ENCODE results near the gene GPC5.
"Not testable (repeated sequence)": the region's sequence is repeated elsewhere in the genome, so short reads cannot be mapped to it uniquely, and the experiment has no call there.

GPC5 gene

DNA sequence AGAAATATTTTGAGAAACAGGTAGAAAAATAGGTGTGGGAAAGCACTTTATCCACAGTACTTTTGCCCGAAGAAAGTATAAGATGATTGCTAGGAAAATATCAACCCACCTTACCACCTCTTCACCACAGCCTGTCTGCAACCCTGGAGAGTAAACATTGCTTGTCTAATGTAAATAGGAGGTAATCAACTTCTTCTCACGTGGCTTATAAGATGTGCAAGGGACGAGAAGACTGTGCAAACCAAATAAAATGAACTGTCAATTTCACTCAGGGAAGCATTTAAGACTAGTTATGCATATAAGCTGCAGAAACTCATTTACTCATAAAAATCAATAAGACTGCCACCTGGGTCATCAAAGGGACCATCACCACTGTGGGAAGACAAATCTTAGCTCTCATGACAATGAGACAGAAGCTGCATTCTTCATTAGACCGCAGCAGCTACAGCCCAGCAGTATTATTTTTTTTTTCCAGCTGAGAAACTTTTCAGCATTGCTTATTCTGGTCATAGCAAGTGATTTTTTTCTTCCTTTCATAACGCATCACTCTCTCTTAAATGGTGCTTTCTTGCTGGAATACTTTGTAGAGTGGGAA lies 1020.5 kb downstream of the GPC5 start:
- no peak for DNase-seq

DNA sequence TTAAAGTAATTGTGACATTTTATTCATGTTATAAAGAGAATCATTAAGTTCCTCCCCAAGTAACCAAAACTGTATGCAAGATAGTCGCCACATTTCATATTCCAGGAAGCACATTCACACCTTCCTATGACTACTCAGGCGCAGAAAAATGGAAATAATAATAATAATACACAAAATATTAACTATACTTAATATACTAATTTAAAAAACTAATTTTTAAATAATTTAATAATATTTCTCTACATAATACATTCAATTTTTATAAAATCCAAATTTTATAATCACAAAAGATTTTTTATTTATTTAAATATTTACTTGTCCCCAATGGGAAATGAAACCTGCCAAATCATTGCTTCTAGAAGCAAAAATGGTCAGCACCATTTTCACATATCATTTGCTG lies 1030.8 kb downstream of the GPC5 start:
- no peak for DNase-seq

DNA sequence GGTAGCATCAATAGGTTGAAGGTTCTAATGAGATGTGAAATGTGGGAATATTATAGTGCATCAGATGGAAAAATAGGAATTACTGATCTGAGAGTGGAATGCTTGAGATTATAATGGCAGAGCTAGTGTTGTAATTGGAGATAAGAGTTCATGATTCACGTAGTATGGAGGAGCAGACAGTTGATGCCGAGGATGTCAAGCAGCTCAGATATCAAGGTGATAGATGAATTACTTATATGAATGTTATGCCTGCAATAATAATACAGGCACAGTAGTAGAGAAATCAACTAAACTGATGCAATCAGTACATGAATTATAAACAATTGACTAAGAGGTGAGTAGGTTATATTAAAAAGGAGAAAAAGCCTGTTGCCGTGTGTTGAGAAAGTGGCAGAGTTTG lies 1035.0 kb downstream of the GPC5 start:
- no peak for DNase-seq

DNA sequence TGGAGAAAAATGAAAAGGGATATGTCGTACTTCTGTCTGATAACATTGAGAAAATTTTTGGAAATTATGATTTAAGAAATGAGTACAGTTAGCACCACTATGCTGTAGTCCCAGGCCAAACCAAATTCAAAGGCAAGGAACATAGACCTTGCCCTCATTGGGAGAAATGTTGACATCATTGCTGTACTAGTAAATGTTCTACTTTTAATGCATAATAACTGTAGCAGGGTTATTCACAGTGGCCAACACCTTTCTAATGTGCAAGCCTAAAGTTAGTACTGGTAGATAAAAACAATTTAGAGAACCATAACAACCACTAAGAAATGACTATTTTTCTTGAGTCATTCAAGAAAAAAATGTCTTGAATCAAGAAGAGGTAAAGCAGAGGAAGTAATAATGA lies 1035.5 kb downstream of the GPC5 start:
- no peak for DNase-seq

DNA sequence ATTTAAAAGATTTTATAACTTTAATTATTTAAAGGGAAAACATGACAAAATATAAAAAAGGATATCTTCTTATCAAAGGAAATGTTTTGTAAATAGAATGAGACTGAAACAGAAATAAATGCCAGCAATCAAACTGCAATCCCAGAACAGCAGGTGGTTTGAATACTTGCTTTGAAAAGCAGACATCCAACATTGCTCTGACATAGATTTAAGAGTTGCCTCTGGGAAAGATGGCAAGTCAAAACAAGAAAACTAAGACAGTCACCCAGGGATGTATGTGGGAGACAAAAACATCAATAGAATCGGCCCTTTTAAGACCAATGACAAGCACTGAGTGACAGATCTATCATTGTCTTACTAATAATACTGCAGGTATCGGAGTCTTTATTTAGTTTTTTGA lies 1038.5 kb downstream of the GPC5 start:
- DNase-seq = no peak

DNA sequence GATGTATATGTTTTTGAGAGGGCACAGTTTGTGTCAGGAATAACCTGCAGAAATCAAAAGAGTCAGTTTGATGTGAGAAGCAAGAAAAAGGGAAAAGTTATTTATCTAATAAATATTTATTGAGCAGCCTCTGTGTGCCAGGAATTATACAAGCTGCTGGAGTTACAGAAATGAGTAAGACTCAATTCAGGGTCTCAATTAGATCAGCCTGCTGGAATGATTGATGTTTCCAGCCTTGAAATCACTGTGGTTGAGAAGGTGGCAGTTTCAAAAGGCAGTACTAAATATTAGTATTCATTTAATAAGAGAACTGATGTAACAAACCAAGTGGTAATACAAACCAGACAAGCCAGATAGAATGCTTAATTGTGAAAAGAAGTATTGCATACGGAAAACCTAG lies 1045.8 kb downstream of the GPC5 start:
- no peak for DNase-seq

DNA sequence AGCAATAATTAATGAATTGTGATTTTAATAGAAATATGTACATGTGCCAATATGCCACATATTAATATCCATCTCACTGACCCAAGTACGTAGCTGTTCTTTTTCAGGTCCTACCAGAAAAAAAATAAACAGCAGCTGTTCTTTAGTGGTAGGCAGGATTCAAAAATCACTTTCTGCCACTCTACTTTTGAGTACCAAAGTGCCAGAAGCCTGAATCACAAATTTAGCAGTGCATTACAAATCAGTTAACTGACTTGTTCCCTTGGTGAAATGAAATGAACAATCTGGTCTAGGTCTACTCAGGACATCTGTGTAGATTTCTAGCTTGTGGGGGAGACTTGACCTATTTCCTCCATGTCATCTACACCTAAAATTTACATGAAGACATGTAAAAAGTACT lies 1052.6 kb downstream of the GPC5 start:
- DNase-seq = no peak

DNA sequence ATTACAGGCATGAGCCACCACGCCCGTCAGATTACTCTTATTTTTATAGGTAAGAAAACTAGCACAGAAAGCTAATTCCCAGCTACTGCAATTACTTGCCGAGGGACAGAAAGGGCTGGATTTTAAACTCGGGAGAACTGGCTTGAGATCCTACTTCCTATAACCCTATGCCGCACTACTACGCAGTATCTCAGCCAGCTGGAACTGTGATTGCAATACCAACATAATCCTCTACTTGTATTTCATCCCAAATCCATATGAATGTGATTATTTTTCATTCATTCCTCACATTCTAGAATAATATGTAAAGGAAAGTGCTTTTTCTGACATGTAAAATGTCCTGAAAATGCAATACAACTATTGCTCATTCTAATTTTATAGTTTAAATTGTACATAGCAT lies 1054.4 kb downstream of the GPC5 start:
- no peak for DNase-seq

DNA sequence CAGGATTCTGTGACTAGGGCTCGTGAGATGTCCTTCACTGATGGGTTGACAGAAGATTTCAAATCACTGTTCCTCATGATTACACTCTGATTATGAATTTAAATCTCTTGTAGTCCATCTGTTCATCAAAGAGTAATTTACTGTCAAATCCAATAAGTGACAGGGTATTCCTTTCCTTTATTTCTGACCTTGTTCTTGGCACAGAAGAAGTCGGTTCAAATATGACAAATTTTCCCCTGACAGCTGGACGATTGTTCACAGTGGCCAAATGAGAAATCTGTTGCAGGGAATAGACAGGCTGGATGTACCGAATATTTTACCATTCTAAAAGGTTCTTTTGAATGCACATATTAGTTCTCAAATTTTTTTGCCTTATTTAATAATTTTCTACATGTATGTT lies 1060.9 kb downstream of the GPC5 start:
- DNase-seq = no peak

DNA sequence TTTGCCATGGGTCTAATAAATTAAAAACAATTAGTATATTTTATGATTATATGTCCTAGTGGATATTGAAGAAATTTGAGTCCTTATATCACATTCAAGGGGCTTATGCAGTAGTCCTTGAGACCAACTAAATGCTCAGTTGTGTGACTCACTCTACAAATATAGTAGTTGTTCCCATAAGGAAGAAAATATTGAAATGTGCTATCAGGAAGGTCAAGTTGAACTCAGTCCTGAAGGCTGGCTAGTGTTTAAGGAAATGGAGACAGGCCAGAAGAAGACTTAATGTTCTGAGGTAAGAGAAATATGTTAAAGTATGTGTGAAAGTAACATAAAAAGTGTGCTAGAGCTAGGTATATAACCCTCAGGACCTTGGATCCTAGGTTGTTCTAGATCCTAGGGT lies 1062.1 kb downstream of the GPC5 start:
- DNase-seq = no peak

DNA sequence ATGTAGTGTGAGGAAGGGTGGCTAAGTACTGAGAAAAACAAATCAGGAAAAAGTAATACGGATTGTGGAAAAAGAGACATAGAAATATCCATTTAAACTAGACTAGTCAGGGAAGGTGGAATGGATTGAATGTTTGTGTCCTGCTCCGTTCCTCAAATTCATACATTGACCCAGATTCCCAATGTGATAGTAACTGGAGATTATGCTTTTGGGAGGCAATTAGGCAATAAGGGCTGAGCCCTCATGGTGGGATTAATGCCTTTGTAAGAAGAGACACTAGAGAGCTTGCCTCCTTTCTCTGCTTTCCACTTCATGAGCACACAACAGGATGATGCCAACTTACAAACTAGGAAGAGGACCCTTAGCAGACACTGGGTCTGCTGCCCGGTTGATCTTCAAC lies 1063.0 kb downstream of the GPC5 start:
- DNase-seq = no peak

DNA sequence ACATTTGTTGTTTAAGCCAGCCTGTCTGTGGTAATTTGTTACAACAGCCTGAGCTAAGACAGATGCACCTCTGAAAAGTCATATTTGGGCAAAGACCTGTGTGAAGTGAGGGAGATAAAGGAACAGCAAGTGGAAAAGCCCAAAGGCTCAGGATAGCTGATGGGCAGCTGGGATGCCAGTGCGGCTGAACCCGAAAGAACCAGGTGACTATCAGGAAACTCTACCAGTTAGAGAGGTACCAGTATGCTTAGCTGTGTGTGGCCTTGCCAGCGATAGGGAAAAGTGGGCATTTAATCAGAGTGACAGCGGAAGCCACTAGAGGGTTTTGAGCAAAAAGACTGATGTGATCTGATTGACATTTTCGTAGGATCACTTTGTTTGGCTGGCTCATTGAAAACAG lies 1063.4 kb downstream of the GPC5 start:
- no peak for DNase-seq

DNA sequence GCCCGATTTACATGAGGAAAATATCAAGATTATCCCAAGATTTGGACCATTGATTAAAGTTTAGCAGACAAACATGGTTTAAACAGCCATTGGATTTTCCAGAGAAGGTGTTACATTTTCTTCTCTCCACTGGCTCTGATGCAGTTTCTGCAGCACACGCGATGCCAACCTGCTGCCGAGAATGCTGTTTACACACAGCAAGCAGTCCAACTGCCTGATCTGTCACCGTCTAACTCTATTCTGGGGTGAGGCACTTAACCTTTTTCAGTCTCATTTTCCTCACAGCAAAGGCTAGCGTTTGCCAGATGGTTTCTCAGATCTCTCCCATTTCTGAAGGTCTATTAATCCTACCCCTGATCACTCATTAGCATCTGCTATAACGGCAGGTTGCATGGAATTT lies 1064.7 kb downstream of the GPC5 start:
- no peak for DNase-seq

DNA sequence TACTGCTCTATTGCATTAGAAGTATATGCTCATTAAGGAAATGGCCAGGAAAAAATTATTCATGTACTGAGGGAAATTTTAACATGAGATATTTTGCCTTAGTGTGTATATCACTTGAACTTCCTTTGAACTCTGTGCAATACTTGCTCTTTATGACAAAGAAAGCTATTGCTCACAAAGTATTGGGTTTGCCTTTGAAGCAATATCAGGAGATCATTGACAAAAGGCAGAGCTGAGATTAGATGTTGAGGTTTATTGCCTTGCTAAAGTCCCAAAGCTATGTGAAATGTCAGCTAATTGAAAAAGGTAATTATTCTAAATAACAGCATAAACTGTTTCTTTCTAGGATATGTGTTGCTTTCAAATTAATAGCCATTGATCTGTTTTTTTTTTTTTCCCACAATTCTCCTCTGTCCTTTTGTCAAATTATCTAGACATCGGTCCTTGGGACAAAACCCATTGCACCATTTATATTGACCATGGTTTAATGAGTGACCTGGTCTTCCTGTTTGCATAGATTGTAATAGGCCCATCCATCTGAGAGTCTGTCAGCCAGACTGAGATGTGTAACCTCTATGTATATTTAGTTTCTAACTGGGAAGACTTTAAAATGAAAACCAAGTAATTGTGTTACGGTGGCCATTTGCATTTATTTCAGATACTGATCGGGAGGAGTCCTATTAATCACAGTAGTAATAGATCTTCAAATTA lies 1075.5 kb downstream of the GPC5 start:
- DNase-seq = no peak

DNA sequence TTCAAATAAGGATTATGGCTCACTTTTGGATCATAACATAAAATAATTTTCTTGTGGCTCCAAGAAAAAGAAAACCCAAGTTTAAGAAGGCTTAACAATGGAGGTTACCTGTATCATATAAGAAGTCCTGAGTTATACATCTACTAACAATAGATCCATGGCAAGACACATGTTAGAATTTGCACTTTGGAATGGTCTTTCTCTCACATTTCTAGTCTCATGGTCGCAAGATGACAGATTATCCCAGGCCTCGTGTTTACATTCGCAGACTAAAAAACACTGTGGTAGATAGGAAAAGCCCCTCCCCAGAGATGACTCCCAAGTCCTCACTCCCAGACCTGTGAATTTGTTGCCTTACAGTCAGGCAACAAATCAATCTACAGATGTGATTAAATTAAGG lies 1082.0 kb downstream of the GPC5 start:
- no peak for DNase-seq

DNA sequence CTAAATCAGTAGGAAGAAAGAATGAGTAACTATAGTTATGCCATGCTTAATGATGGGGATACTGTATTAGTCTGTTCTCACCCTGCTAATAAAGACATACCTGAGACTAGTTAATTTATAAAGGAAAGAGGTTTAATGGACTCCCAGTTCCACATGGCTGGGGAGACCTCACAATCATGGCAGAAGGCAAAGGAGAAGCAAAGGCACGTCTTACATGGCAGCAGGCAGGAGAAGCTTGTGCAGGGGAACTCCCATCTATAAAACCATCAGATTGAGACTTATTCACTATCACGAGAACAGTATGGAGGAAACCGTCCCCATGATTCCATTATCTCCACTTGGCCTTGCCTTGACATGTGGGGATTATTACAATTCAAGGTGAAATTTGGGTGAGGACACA lies 1084.4 kb downstream of the GPC5 start:
- DNase-seq = not testable (repeated sequence)

DNA sequence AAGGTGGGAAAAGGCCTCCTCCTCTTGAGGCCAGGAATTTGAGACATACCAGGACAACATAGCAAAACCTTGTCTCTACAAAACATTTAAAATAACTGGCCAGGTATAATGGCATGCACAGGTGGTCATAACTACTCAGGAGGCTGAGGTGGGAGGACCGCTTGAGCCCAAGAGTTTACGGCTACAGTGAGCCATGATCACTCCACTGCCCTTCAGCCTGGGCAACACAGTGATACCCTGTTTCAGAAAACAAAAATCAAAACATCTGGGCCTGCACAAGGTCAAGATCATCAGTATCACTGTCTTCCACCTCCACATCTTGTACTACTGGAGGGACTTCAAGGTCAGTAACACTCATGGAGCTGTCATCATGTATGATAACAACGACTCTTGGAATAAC lies 1085.5 kb downstream of the GPC5 start:
- no peak for DNase-seq

DNA sequence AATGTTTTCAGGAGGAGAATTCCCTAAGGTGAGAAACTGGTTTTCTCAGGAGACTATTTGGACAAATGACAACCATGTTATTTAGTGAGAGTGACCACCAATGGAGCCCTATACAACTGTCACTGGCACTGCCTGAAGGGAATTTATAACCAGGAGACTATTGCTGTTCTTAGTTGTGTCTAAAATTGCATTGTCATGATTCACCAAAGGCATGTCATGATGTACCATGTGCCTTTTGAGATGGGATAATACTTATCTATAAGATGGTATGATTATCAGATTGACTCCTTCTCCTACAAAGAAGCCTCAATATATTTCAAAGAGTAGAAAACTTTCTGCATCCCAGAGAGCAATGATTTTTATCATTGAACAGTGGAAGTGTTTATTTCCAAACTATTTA lies 1088.8 kb downstream of the GPC5 start:
- DNase-seq = no peak

DNA sequence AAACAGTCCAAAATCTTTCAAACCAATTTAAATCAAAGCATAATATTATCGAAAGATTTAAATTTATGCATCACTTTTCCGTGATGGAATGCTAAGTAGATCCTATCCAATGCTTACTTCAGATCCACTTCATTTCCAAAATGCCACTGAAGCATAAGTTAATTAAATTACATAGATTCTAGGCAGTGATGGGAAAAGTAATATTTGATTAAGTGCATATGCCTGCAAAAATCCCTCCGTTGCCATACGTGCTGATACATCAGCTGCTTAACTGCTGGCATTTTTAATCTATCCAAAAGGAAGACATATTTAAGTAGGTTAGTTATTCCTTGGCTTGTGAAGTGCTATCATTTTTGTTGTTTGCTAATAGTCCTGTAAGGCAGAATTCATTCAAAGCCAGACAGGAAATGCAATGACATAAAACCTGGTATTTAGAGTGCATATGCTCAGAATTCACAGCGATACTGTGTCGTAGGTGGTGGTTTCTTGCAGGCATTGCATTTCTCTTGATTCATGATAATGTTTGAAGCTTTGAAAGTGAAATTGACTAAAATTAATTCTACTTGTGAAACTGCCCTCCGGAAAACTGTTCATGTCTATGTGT lies 1089.9 kb downstream of the GPC5 start:
- no peak for DNase-seq

DNA sequence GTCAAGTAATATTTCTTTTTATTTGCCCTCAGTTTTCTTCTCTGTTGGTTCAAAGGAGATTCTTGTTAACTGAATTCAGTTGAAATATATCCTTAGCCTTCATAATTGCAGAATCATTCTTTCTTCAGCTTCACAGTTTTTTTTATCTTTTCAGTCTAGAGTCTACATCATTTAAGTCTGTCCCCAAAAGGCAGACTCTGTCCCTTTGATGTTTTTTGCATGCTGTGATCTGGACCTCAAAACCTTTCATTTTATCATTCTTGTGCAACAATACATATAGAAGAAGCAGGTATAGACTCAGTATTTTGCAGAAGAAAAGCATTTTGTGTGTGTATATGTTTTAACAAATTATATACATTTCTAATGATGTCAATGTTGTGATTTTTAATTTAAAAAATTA lies 1093.4 kb downstream of the GPC5 start:
- no peak for DNase-seq

DNA sequence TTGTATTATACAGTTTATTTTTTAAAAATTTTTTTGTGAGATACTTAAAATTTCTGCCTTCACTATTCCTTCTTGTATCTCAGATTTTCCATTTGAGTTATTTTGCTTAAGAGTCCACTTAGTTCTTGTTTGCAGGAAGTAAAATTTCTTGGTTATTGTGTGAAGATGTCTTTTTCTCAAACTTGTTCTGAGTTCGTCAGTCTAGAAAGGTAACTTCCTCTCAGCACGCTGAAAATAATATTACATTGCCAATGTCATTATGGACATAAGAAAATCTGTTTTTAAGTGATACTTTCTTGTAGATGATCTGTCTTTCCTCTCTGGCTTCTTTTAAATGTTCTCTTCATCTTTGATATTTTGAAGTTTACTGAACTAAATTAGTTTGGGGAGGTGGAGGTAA lies 1096.5 kb downstream of the GPC5 start:
- DNase-seq = no peak

DNA sequence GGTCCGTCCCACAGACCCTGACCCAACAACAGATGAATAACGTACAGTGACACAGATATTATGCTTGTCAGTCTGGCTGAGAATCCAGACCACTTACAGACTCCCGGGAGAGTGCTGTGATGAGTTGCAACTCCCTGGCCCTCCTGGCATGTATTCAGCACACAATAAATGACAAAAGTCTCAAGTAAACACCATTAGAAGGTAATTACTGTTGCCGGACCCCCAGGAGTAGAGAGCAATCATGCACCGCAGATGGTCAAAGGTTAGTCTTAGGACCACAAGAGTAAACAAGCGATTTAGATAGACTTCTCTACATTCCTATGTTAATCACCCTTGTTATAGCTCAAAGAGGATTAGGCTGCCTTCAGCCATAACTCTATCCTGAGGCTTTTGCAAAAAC lies 1101.8 kb downstream of the GPC5 start:
- no peak for DNase-seq

DNA sequence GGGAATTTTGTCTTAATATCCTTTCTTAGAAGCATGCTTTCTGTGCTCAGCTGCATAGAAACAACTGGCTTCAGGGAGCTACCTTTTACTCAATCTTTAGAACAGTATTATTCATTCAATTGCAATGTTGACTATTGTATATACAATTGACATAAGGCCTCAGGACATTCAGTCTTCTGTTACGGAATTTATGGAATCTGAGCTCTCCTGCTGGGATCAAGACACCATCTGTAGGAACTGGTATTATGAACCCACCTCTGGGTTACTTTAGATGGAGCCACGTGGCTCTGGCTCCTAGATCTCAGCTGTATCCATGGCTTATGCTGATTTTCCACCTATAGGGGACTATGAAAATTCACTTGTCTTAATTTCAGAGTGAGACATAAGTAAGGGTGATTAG lies 1112.0 kb downstream of the GPC5 start:
- no peak for DNase-seq

DNA sequence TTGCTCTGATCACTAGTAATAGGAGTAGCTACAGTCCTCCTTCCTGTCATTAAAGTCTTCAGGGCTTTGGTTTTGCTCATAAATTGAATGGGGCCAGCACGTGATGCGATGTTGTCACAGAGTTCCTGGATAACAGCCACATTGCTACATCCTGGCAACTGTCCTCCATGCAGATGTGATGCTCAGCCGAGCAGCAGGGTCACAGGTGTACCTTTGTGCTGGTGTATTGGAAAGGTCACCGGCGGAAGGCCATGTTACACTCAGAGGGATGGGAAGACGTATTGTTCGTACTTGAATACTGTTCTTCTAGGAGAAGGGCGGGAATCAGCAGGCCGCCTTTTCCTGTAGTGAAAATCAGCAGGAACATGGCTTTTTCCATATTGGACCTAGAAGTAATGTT lies 1114.4 kb downstream of the GPC5 start:
- no peak for DNase-seq

DNA sequence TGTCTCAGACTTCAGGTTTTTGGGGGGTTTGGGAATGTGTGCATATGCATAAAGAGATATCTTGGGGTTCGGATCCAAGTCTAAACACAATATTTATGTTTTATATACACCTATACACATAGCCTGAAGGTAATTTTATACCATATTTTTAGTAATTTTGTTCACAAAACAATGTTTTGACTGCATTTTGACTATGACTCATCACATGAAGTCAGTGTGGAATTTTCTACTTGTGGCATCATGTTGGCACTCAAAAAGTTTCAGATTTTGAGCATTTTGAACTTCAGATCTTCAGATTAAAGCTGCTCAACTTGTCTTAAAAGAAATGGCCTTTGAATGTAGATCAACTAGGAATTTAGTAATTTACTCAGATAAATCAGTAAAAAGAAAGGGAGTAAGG lies 1115.3 kb downstream of the GPC5 start:
- DNase-seq = no peak
